DOHH2 (cell line): ENCODE data around the gene FARS2.

Experiments used
- EZH2phosphoT487 ChIP-seq: fragments of 200-600 bp; sonication (generic); IDR thresholded peaks from 2 replicates; pipeline ENCODE4 v1.6.1; 2017; ENCODE audit warnings: borderline replicate concordance, mild to moderate bottlenecking, antibody characterized with exemption, low read length, moderate library complexity, mixed read lengths
- TF ChIP-seq, protein P1 (sequence below): fragments of 200-600 bp; sonication (generic); IDR thresholded peaks from one replicate; pipeline ENCODE4 v1.5.1; 2014; ENCODE audit warnings: antibody characterized with exemption, mild to moderate bottlenecking, low read depth, low read length; ENCODE audit not compliant: poor library complexity, severe bottlenecking

DNA sequence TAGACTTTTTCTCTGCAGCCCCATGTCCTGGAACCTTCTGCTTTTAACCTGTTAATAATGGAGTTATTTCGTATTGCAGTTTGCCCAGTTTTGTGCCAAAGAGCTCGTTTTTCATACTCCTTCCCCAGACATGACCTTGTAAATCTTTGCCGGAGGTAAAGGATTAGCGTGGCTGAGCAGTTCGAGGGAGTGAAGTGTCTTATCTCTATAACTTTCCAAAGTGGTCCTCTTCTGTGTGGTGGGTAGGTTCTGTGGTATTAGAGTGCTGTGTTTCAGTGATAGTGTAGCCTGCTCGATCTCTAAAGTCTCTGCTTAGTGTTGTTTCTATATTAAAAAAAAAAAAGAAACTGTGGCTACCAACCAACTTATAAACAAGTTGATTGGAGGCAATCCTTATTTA is 67.5 kb downstream of the FARS2 start:
- TF ChIP-seq, protein P1, sequence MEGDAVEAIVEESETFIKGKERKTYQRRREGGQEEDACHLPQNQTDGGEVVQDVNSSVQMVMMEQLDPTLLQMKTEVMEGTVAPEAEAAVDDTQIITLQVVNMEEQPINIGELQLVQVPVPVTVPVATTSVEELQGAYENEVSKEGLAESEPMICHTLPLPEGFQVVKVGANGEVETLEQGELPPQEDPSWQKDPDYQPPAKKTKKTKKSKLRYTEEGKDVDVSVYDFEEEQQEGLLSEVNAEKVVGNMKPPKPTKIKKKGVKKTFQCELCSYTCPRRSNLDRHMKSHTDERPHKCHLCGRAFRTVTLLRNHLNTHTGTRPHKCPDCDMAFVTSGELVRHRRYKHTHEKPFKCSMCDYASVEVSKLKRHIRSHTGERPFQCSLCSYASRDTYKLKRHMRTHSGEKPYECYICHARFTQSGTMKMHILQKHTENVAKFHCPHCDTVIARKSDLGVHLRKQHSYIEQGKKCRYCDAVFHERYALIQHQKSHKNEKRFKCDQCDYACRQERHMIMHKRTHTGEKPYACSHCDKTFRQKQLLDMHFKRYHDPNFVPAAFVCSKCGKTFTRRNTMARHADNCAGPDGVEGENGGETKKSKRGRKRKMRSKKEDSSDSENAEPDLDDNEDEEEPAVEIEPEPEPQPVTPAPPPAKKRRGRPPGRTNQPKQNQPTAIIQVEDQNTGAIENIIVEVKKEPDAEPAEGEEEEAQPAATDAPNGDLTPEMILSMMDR: no peak
- no peak for TF ChIP-seq EZH2phosphoT487
